NCI-H748 (cell line): ENCODE measurements around the gene VRK2.
"Not testable (repeated sequence)": the region's sequence is repeated elsewhere in the genome, so short reads cannot be mapped to it uniquely, and the experiment has no call there.

ENCODE experiments used
- DNase-seq: peaks from one replicate; lab custom pipeline; 2025; ENCODE audit not compliant: unreplicated experiment; lab: John Stamatoyannopoulos, UW

The VRK2 gene

GRCh38 chr2:58052978-58053377, 6.4 kb downstream of the VRK2 start:
- DNase-seq: peak; percentile 1

GRCh38 chr2:58054264-58054663, 7.7 kb downstream of the VRK2 start:
- no peak for DNase-seq

- no peak for DNase-seq
Measured at GRCh38 chr2:58055033-58055786, 8.6 kb downstream of the VRK2 start.

- DNase-seq: no peak
Measured at GRCh38 chr2:58056192-58056916, 9.7 kb downstream of the VRK2 start.

- DNase-seq: no peak
Measured at GRCh38 chr2:58057707-58058530, 11.3 kb downstream of the VRK2 start.

GRCh38 chr2:58063641-58064040, 17.0 kb downstream of the VRK2 start:
- DNase-seq: no peak

GRCh38 chr2:58064086-58064485, 17.5 kb downstream of the VRK2 start:
- DNase-seq: no peak

GRCh38 chr2:58065248-58065647, 18.6 kb downstream of the VRK2 start:
- DNase-seq: no peak

- no peak for DNase-seq
Measured at GRCh38 chr2:58067001-58067400, 20.4 kb downstream of the VRK2 start.

GRCh38 chr2:58070765-58071164, 24.2 kb downstream of the VRK2 start:
- no peak for DNase-seq

GRCh38 chr2:58072102-58072501, 25.5 kb downstream of the VRK2 start:
- no peak for DNase-seq

GRCh38 chr2:58073008-58073407, 26.4 kb downstream of the VRK2 start:
- no peak for DNase-seq

GRCh38 chr2:58073751-58074150, 27.1 kb downstream of the VRK2 start:
- DNase-seq: no peak

GRCh38 chr2:58081000-58081399, 34.4 kb downstream of the VRK2 start:
- DNase-seq: peak; percentile 16

GRCh38 chr2:58089081-58089480, 42.5 kb downstream of the VRK2 start:
- no peak for DNase-seq

- DNase-seq: not testable (repeated sequence)
Measured at GRCh38 chr2:58092772-58093171, 46.2 kb downstream of the VRK2 start.

GRCh38 chr2:58097025-58097424, 50.4 kb downstream of the VRK2 start:
- no peak for DNase-seq

GRCh38 chr2:58098254-58099095, 51.9 kb downstream of the VRK2 start:
- no peak for DNase-seq

- no peak for DNase-seq
Measured at GRCh38 chr2:58099096-58099769, 52.6 kb downstream of the VRK2 start.

- no peak for DNase-seq
Measured at GRCh38 chr2:58101500-58101899, 54.9 kb downstream of the VRK2 start.
